NT2/D1 (cell line): Measurements from ENCODE around the gene ELOF1.
"Not testable (repeated sequence)": the region's sequence is repeated elsewhere in the genome, so short reads cannot be mapped to it uniquely, and the experiment has no call there.

Experiments
- DNase-seq: peaks from one replicate; pipeline ENCODE4 v3.0.0-alpha.2; 2011; ENCODE audit warnings: low read depth, low spot score
- H3K27me3 ChIP-seq: 2 replicates; pipeline ENCODE4 v1.6.0; 2011; ENCODE audit warnings: mild to moderate bottlenecking; ENCODE audit not compliant: insufficient read length, insufficient read depth
- H3K36me3 ChIP-seq: 2 replicates; pipeline ENCODE4 v1.6.1; 2011; ENCODE audit warnings: mild to moderate bottlenecking, low read length, mixed read lengths; ENCODE audit not compliant: insufficient read depth, insufficient read length
- H3K4me1 ChIP-seq: 2 replicates; pipeline ENCODE4 v1.5.1; 2011; ENCODE audit not compliant: insufficient read depth, insufficient read length
- H3K4me3 ChIP-seq: 2 replicates; pipeline ENCODE4 v1.5.1; 2011; ENCODE audit warnings: low read depth; ENCODE audit not compliant: insufficient read length
- H3K9ac ChIP-seq: 2 replicates; pipeline ENCODE4 v1.6.0; 2011; ENCODE audit warnings: low read depth; ENCODE audit not compliant: insufficient read length
- H3K9me3 ChIP-seq: 2 replicates; pipeline ENCODE4 v1.5.1; 2011; ENCODE audit warnings: mild to moderate bottlenecking, low read length; ENCODE audit not compliant: insufficient read depth
- SUZ12 ChIP-seq: IDR thresholded peaks from 2 replicates; pipeline ENCODE4 v1.6.1; 2011; ENCODE audit not compliant: insufficient read length, insufficient read depth; ENCODE audit errors: extremely low read depth
- YY1 ChIP-seq: IDR thresholded peaks from 2 replicates; pipeline ENCODE4 v1.6.1; 2011; ENCODE audit not compliant: insufficient read length, insufficient read depth
- ZNF274 ChIP-seq: IDR thresholded peaks from 2 replicates; pipeline ENCODE4 v1.6.1; 2011; ENCODE audit warnings: mild to moderate bottlenecking, low read depth, low read length

The ELOF1 gene

GRCh38 chr19:11577451-11578257 is 18.6 kb upstream of the ELOF1 start, which contains the start of gene ACP5:
ACP5 (minus strand) TSS chr19:11577645; CDS start chr19:11577317, 328 bp downstream.
- Histone ChIP-seq H3K4me3 (no peak within 1 kb of the TSS), H3K27me3 (no peaks in the 10 kb centered on the region), H3K36me3 (no peaks in the 10 kb centered on the region), H3K4me1 (peaks cover 9% of the 10 kb centered on the region), H3K9me3 (no peaks in the 10 kb centered on the region), H3K9ac (no peak within 1 kb of the TSS)
- DNase-seq: no peak
- TF ChIP-seq ZNF274 (no peak), SUZ12 (no peak), YY1 (no peak)

GRCh38 chr19:11576227-11576626 is 17.2 kb upstream of the ELOF1 start:
- TF ChIP-seq SUZ12: no peak
- TF ChIP-seq YY1: no peak
- no peak for TF ChIP-seq ZNF274
- Histone ChIP-seq H3K4me1 (peaks cover 9% of the 10 kb centered on the region), H3K9me3 (no peaks in the 10 kb centered on the region), H3K36me3 (no peaks in the 10 kb centered on the region), H3K27me3 (no peaks in the 10 kb centered on the region), H3K9ac (no peak overlapping the region), H3K4me3 (no peak overlapping the region)
- DNase-seq: no peak

GRCh38 chr19:11574689-11575088 is 15.7 kb upstream of the ELOF1 start:
- TF ChIP-seq YY1 (no peak), SUZ12 (no peak), ZNF274 (no peak)
- no peak for DNase-seq
- H3K36me3 ChIP-seq: no peaks in the 10 kb centered on the region

GRCh38 chr19:11573763-11574162 is 14.7 kb upstream of the ELOF1 start:
- not testable (repeated sequence) for H3K27me3 ChIP-seq, H3K4me3 ChIP-seq, H3K9me3 ChIP-seq, H3K4me1 ChIP-seq, H3K36me3 ChIP-seq, DNase-seq, H3K9ac ChIP-seq

More at GRCh38 chr19:11574689-11575088, 15.7 kb upstream of the ELOF1 start:
- Histone ChIP-seq H3K9ac (no peak overlapping the region), H3K9me3 (no peaks in the 10 kb centered on the region), H3K4me1 (peaks cover 9% of the 10 kb centered on the region), H3K27me3 (no peaks in the 10 kb centered on the region), H3K4me3 (no peak overlapping the region)

GRCh38 chr19:11573354-11573753 is 14.3 kb upstream of the ELOF1 start:
- not testable (repeated sequence) for H3K9me3 ChIP-seq, H3K36me3 ChIP-seq, DNase-seq, H3K4me1 ChIP-seq, H3K9ac ChIP-seq, H3K4me3 ChIP-seq, H3K27me3 ChIP-seq

GRCh38 chr19:11570039-11570462 is 11.0 kb upstream of the ELOF1 start:
- DNase-seq: no peak
- TF ChIP-seq SUZ12 (no peak), YY1 (no peak), ZNF274 (no peak)
- Histone ChIP-seq H3K27me3 (no peaks in the 10 kb centered on the region), H3K36me3 (no peaks in the 10 kb centered on the region), H3K4me3 (no peak overlapping the region), H3K9ac (peak overlapping the region; percentile 43), H3K4me1 (no peaks in the 10 kb centered on the region), H3K9me3 (no peaks in the 10 kb centered on the region)

- H3K4me1 ChIP-seq: no peaks in the 10 kb centered on the region
- no peak overlapping the region for H3K4me3 ChIP-seq
- H3K9ac ChIP-seq: no peak overlapping the region
- no peaks in the 10 kb centered on the region for H3K36me3 ChIP-seq
- H3K9me3 ChIP-seq: no peaks in the 10 kb centered on the region
- DNase-seq: no peak
- no peak for TF ChIP-seq SUZ12
- TF ChIP-seq YY1: no peak
- TF ChIP-seq ZNF274: no peak
- H3K27me3 ChIP-seq: no peaks in the 10 kb centered on the region
Measured at GRCh38 chr19:11566164-11566563, 7.1 kb upstream of the ELOF1 start.

GRCh38 chr19:11565649-11565980 is 6.6 kb upstream of the ELOF1 start:
- not testable (repeated sequence) for DNase-seq, H3K36me3 ChIP-seq, H3K9me3 ChIP-seq, H3K4me3 ChIP-seq, H3K9ac ChIP-seq, H3K4me1 ChIP-seq, H3K27me3 ChIP-seq

- H3K27me3 ChIP-seq, H3K4me3 ChIP-seq, H3K4me1 ChIP-seq, H3K36me3 ChIP-seq, H3K9ac ChIP-seq, DNase-seq, H3K9me3 ChIP-seq: not testable (repeated sequence)
Measured at GRCh38 chr19:11564082-11564807, 5.2 kb upstream of the ELOF1 start.
